ENCODE results near the gene MBOAT2.

- TF ChIP-seq CTCF (IDR thresholded peaks at IDR 0.05) (no peak), POLR2A (IDR thresholded peaks at IDR 0.05) (no peak)
Observed at GRCh38 chr2:8877894-8878293, 125.6 kb downstream of the MBOAT2 start.
